Fibroblast of the aortic adventitia (primary cell): ENCODE measurements around the gene HVCN1. TPM values are rescaled to one million over a fixed set of nuclear protein-coding genes. Genes with fewer than 3 reads are reported as not detected.
"Not testable (repeated sequence)": the region's sequence is repeated elsewhere in the genome, so short reads cannot be mapped to it uniquely, and the experiment has no call there.

ENCODE experiments used
- DNase-seq: peaks from one replicate; pipeline ENCODE4 v3.0.0-alpha.2; 2010; ENCODE audit warnings: low read depth
- H3K4me3 ChIP-seq: 2 replicates; pipeline ENCODE4 v1.5.1; 2011; ENCODE audit warnings: low read depth, mild to moderate bottlenecking, control low read depth, low read length, moderate library complexity
- CTCF ChIP-seq: IDR thresholded peaks from 2 replicates; pipeline ENCODE4 v1.5.1; 2011; ENCODE audit warnings: mild to moderate bottlenecking, low read length, control low read depth, inconsistent platforms; ENCODE audit not compliant: insufficient read depth
- total RNA-seq: library from RNA; depleted of rRNA; stranded (reverse); fragments of >200 nt; gene quantifications from 2 replicates; pipeline ENCODE4 v1.2.3, GENCODE V29; 2012; ENCODE audit warnings: low replicate concordance

The HVCN1 gene
- total RNA-seq, 1 donor, result 2.6 TPM

- DNase-seq, result peak; percentile 17
- no peak for TF ChIP-seq CTCF
- H3K4me3 ChIP-seq, result no peak overlapping the region
Observed at GRCh38 chr12:110657747-110658146, 31.2 kb downstream of the HVCN1 start.

- H3K4me3 ChIP-seq, result no peak overlapping the region
- TF ChIP-seq CTCF, result no peak
- DNase-seq, result no peak
Observed at GRCh38 chr12:110656071-110656655, 32.8 kb downstream of the HVCN1 start.

DNA sequence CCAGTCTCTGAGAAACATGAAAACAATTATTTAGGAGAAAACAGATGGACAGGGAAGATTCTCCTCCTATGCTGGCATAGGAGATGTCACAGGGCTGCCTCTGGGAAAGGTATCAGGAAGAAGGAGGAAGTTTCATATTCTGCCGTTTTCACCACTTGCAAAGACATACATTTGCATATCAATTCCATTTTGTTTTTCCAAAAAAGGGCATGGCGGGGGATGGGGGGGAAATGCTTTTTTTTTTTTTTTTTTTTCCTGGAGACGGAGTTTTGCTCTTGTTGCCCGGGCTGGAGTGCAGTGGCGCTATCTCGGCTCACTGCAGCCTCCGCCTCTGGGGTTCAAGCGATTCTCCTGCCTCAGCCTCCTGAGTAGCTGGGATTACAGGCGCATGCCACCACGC lies 34.7 kb downstream of the HVCN1 start:
- H3K4me3 ChIP-seq, DNase-seq: not testable (repeated sequence)

GRCh38 chr12:110649341-110649847 lies 39.5 kb downstream of the HVCN1 start:
- no peak for DNase-seq
- no peak for TF ChIP-seq CTCF
- no peak overlapping the region for H3K4me3 ChIP-seq

DNA sequence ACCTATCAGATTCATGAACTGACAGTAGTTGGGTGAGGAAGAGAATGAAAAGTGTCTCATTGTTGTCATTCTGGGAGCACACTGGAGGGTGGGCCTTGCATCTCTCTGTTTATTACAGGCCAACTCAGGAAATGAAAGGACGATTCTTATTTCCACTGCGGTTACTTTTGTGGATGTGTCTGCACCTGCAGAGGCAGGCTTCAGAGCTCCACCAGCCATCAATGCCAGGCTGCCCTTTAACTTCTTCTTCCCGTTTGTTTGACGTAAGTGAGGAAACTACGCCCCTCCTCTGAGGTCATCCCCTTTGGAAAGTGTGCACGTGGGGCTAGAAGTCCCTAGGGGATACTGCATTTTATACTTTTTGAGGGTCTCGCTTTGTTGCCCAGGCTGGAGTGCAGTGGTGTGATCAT lies 41.3 kb downstream of the HVCN1 start:
- TF ChIP-seq CTCF, result no peak
- H3K4me3 ChIP-seq, result no peak overlapping the region
- DNase-seq, result no peak

DNA sequence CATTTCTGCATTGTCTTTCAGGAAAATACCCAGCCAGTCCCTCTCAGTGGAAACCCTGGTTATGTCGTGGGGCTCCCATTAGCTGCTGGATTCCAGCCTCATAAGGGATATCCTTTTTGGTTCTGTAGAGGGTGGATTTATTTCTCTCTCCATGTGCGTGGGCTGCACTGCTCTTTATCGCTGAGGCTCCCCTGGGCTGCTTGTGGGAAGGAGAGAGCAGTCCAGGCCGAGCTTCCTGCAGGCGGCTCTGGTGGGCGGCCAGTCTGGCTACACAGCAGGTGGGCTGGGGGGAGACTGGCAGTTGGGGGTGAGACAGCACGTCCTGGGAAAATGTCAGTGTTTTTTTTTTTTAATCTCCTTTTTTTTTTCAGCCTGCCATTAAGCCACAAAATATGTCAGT lies 47.4 kb downstream of the HVCN1 start:
- peak; percentile 29 for DNase-seq
- H3K4me3 ChIP-seq, result no peak overlapping the region

More for the DNA sequence above, 47.4 kb downstream of the HVCN1 start:
- no peak for TF ChIP-seq CTCF
